ENCODE data around the gene MAPKBP1.

- no peak for TF ChIP-seq CTCF (IDR thresholded peaks at IDR 0.05)
- TF ChIP-seq POLR2A (IDR thresholded peaks at IDR 0.05): no peak
Observed at GRCh38 chr15:41746802-41747201, 27.5 kb upstream of the MAPKBP1 start.
